HG02885 (cell line): ENCODE measurements around the gene DIP2C.
"Not testable (repeated sequence)": the region's sequence is repeated elsewhere in the genome, so short reads cannot be mapped to it uniquely, and the experiment has no call there.

Source experiments
- ATAC-seq: cut with Tn5 transposase; IDR thresholded peaks from one replicate; pipeline ENCODE4 v1.9.1; 2021; ENCODE audit warnings: mild to moderate bottlenecking; ENCODE audit not compliant: unreplicated experiment, poor library complexity

DIP2C gene

GRCh38 chr10:442209-442608 lies 247.3 kb downstream of the DIP2C start:
- no peak for ATAC-seq

DNA sequence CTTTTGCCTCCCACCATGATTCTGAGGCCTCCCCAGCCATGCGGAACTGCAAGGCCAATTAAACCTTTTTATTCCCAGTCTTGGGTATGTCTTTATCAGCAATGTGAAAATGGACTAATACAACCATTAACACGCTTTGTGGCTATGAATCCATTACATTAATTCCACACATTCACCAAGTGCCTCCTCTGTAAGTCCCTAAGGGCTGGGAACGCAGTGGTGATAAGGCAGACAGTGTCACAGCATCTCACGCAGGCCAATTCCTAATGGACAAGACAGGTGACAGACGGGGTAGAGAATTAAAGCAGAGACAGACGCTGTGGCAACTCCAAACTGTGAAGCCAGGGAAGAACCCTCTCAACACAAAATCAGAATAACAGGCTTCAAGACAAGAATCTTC lies 247.8 kb downstream of the DIP2C start:
- ATAC-seq: no peak

DNA sequence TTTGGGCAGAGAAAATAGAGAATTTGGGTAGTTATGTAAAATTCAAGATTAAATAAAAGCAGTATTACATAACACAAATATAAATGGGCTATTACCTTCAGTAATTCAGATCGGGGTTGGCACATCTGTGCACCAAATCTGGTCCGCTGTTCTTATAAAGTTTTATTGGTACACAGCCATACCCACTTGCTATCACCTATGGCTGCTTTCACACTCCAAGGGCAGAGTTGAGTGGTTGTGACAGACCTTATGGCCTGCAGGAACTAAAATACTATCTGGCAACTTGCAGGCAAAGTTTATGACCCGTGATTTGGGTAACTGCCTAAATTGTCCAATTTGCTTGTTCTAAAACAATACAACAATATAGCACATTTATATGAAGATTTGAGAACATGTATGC lies 249.3 kb downstream of the DIP2C start:
- ATAC-seq: no peak

DNA sequence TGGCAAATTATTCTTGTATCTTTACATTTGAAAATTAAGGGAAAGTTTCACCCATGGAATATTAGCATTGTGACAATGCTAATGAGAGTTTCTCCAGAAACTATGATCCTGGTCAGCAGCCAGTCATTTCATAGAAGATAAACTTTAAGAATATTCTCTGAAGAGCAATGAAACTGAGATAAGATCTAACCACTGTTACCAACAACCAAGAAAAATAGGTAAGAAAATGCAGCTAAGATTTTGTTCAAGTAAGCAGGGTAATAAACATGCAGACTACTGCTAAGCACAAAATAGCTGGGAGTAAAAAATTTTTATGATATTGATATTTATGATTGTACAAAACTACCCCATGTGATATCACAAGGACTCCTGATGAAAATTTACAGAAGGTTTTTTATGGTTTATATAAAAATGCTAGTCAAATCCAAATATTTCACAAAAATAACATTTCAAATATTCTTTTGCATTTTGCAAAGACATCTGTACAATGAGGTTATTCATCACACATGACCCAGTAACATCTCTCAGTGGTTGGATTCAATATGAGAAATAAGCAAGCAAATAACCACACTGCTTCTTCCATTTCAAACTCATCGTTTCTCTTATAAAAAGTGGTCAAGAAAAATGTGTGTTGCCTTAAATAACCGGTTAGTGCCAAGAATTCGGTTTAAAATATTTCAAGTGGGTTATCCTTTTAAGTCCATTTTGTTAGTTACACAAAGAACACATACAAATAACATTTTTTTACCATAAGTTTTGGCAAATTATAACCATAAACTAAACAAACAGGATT lies 251.6 kb downstream of the DIP2C start:
- no peak for ATAC-seq

DNA sequence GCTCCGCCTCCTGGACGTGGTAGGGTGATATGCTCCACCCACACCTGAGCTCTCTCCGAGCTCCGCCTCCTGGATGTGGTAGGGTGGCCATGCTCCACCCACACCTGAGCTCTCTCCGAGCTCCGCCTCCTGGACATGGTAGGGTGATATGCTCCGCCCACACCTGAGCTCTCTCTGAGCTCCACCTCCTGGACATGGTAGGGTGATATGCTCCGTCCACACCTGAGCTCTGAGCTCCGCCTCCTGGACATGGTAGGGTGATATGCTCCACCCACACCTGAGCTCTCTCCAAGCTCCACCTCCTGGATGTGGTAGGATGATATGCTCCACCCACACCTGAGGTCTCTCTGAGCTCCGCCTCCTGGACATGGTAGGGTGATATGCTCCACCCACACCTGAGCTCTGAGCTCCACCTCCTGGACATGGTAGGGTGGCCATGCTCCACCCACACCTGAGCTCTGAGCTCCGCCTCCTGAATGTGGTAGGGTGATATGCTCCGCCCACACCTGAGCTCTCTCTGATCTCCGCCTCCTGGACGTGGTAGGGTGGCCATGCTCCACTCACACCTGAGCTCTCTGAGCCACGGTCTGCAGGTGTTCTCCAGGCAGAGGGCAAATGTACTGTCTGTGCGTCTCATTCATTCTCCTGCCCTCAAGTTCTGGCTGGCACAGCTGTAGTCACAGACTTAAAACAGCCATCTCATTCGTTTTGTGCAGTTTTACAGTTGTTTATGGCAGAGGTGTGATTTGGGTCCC lies 252.4 kb downstream of the DIP2C start:
- no peak for ATAC-seq

GRCh38 chr10:436013-436697 lies 253.3 kb downstream of the DIP2C start:
- no peak for ATAC-seq

DNA sequence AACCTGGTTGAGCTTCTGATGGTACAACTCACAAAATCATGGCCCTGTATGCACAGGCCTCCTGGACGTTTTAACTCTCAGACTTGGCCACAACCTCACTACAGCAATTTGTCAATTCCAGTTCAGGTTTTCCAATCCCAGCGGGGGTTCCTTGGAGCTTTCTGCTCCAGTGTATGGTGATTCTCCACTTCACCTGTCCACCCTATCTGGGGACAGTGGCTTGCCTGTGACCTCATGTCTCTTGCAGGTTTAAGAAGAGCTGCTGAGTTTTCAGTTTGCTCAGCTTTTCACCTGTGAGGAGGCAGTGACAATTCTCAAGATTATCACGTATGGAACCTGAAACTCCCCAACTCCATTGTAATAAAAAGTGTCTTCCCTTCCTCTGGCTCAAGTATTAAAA lies 254.1 kb downstream of the DIP2C start:
- ATAC-seq: no peak

DNA sequence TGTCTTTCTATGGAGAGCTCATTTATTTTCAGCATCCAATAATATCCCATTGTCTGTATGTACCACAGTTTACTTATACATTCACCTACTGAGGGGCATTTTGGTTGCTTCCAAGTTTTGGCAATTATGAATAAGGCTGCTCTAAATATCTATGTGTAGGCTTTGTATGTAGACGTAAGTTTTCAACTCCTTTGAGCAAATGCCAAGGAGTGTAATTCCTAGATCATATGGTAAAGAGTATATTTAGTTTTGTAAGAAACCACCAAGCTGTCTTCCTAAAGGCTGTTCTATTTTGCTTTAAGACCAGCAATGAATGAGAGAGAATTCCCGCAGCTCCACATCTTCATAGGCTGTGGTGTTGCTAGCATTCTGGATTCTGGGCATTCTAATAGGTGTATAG lies 259.8 kb downstream of the DIP2C start:
- no peak for ATAC-seq

DNA sequence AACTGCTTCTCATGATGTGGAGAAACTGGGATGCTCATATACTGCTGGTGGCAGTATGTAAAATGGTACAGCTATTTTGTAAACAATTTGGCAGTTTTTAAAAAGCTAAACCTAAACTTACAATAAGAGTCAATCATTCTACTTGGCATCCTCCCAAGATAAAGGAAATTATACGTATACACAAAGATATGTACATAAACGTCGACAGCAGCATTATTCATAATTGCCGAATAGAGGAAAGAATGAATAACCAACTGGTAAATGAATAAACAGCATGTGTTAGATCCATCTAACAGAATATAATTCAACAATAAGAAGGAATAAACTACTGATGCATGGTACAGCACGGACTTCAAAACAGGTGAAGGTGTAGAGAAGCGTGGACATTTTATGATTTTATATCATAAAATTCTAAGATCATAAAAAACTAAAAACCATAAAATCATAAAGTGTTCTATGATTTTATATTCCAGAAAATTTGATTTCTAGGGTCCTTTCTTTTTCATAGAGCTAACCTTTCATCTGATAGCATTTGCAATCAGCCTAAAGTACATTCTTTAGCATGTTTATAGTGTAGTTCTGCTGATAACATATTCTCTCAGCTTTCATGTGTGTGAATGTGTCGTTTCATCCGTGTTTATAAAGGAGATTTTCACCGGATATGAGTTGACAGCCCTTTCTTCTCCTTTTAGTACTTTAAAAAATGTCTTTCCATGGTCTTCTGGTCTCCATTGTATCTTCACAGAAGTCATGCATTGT lies 261.5 kb downstream of the DIP2C start:
- no peak for ATAC-seq

DNA sequence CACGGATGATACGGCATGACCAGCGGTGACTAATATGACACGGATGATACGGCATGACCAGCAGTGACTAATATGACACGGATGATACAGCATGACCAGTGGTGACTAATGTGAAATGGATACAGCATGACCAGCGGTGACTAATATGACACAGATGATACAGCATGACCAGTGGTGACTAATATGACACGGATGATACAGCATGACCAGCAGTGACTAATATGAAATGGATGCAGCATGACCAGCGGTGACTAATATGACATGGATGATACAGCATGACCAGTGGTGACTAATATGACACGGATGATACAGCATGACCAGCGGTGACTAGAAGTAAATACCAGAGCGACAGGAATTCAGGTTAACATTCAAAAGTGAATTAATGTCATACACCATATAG lies 264.1 kb downstream of the DIP2C start:
- ATAC-seq: not testable (repeated sequence)

GRCh38 chr10:424724-425123 lies 264.7 kb downstream of the DIP2C start:
- not testable (repeated sequence) for ATAC-seq

GRCh38 chr10:423178-423577 lies 266.3 kb downstream of the DIP2C start:
- no peak for ATAC-seq

DNA sequence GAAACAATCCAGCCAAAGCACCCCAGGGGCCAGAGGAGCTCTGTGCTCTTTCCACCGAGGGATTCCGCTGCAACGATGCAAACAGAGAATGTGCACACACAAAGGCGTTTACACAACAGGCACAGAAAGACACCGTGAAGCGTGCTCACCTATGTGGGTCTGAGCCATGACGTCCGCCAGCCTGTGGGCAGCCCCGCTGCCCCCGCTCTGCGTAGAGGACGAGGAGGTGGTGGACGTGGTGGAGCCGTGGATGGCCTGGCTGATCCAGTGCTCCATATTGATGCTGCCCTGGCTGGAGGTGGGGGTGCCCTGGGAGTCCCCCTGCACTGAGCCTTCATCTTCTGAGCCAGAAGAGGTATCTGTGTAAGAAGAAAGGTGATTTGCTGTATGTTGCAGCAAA lies 266.8 kb downstream of the DIP2C start:
- ATAC-seq: no peak

DNA sequence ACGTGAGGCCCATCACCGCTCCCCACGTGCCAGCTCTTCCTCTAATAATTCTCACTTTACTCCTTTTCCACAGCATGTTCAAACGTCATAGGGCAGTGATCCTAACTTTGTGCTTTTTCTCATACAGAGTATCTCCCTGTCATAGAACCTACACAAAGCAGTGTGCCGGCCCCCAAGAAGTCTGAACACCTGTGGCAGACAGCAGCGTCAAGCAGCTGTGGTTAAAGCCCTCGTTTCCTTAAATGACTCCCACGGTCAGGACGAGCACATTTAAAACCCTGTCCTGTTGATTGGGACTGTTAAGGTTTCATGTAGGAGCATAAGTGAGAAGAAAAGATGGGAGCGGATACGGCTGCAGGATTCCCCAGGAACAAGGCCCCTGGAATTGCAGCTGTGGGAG lies 267.2 kb downstream of the DIP2C start:
- no peak for ATAC-seq

GRCh38 chr10:421170-421569 lies 268.3 kb downstream of the DIP2C start:
- no peak for ATAC-seq

- ATAC-seq: no peak
Measured at GRCh38 chr10:420154-421121, 269.0 kb downstream of the DIP2C start.

- no peak for ATAC-seq
Measured at GRCh38 chr10:418894-419293, 270.6 kb downstream of the DIP2C start.

DNA sequence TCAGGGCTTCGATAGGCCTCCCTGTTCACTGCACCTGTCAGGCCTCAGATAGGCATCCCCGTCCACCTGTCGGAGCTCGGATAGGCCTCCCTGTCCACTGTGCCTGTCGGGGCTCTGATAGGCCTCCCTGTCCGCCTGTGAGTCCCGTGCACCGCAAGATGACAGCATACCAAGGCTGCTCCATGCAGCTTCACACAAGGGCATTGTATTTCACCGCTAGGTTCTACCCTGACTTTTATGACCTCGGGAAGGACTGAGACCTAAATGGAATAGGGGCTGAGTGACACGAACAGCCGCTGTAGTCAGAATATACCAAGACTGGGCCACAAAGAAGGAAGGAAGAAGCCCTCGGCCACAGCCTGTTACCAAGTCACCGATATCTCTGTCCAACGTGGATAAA lies 271.2 kb downstream of the DIP2C start:
- ATAC-seq: no peak

- ATAC-seq: no peak
Measured at GRCh38 chr10:416091-416515, 273.4 kb downstream of the DIP2C start.
